GM21576 (cell line): ENCODE results near the gene ALKBH7.
"Not testable (repeated sequence)": the region's sequence is repeated elsewhere in the genome, so short reads cannot be mapped to it uniquely, and the experiment has no call there.

Experiments used
- ATAC-seq: cut with Tn5 transposase; IDR thresholded peaks from one replicate; pipeline ENCODE4 v1.9.1; 2021; ENCODE audit warnings: mild to moderate bottlenecking, moderate library complexity; ENCODE audit not compliant: unreplicated experiment

The ALKBH7 gene

GRCh38 chr19:6372594-6373095 is at the start of gene ALKBH7:
ALKBH7 (plus strand) TSS chr19:6372794; CDS start chr19:6372821, 27 bp downstream.
- ATAC-seq: peak; percentile 80

DNA sequence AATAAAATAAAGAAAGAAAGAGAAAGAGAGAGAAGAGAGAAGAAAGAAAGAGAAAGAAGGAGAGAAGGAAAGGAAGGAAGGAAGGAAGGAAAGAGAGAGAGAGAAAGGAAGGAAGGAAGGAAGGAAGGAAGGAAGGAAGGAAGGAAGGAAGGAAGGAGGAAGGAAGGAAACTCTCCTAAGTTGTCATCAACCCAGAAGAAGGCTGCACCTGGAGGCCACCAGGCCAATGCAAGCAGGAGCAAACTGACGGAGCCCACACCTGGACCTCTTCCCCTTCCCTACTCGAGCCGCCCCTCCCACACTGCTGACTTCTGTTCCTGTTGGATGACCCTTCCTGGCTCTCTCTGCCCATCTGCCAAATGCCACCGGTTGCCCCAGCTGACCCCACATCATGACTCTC is 47.8 kb upstream of the ALKBH7 start:
- ATAC-seq: no peak

GRCh38 chr19:6325614-6326013 is 47.0 kb upstream of the ALKBH7 start:
- no peak for ATAC-seq

- no peak for ATAC-seq
Observed at GRCh38 chr19:6326815-6327214, 45.8 kb upstream of the ALKBH7 start.

- ATAC-seq: no peak
Observed at GRCh38 chr19:6333439-6333838, 39.2 kb upstream of the ALKBH7 start, which contains the start of gene ACER1. ACER1 (minus strand) TSS chr19:6333612; CDS start chr19:6333551, 61 bp downstream.

DNA sequence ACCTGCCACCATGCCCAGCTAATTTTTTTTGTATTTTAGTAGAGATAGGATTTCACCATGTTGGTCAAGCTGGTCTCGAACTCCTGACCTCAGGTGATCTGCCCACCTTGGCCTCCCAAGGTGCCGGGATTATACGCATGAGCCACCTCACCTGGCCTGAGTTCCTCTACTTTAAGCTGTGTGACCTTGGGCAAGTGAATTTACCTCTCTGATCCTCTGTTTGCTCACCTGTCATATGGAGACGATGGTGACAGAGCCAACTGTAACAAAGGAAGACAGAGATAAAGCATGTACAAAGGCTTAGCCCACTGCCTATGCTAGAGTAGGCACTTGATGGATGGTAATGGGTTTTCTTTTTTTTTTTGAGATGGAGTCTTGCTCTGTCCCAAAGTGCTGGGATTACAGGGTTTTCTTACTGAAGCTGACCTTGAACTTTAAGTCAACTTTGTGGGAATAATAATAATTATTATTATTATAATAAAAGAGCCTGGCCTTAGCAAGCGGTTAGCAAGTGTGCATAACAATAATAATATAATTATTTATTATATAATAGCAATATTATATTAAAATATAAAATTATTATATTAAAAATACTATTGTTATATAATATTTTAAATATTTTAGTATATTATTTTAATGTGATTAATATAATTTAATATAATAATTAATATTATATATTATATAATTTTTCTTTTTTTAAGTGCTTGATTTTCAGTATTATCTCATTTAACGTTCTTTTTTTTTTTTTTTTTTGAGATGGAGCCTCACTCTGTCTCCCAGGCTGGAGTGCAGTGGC is 37.9 kb upstream of the ALKBH7 start:
- no peak for ATAC-seq

DNA sequence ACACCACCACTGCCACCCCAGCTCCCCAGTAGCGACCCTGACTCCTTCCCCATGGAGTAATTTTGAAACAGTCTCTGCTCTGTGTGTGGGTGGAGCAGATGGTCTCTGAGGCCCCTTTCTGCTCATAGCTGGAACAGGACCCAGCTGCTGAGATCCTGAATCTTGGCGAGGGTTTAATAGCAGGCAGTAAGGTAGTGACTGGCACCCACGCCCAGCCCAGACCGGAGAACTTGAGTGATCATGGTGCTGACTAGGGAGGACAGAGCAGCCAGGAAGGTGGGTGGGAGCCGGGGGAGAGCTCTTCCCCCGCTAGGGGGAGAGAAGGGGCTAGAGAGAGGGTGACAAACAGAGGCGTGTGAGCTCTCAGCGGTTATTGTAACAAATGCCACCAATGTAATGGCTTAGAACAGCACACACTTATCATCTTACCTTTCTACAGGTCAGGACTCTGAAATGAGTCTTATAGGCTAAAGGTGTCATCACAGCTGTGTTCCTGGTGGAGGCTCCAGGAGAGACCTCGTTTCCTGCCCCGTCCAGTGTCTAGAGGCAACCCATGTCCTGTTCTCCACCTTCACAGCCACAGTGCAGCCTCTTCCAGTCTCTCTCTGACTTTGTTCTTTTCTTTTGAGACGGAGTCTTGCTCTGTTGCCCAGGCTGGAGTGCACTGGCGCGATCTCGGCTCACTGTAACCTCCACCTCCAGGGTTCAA is 31.9 kb upstream of the ALKBH7 start:
- ATAC-seq: no peak

DNA sequence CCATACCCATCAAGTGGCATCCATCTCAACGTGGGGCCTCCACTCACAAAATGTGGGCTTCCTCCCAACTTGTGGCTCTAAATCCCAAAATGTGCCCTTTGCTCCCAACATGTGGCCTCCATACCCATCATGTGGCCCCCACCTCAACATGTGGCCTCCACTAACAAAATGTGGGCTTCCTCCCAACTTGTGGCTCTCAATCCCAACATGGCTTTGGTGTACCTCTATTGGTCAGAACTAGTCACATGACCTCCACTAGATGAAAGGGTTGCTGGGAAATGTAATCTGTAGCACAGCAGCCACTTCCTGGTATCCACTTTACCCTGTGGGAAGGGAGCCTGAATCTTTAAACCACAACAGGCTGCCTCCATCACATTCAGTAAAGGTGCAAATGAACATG is 29.1 kb upstream of the ALKBH7 start:
- no peak for ATAC-seq

GRCh38 chr19:6349271-6349670 is 23.3 kb upstream of the ALKBH7 start:
- not testable (repeated sequence) for ATAC-seq

DNA sequence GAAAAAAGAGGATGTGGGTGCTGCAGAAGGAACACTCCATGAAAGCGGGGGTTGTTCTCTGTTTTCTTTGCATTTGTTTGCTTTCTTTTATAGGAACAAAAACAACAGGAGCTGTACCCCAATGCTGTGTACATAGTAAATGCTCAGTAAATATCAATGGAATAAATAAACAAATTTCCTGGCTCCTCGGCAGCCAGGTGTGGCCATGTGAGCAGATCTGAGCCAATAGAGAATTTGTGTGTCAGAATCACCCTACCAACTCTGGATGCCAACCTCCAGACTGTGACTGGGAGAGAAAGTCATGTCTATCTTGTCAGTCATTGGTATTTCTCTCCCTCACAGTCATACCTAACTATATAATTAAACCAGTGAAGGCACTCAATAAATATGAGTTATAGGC is 21.9 kb upstream of the ALKBH7 start:
- no peak for ATAC-seq

DNA sequence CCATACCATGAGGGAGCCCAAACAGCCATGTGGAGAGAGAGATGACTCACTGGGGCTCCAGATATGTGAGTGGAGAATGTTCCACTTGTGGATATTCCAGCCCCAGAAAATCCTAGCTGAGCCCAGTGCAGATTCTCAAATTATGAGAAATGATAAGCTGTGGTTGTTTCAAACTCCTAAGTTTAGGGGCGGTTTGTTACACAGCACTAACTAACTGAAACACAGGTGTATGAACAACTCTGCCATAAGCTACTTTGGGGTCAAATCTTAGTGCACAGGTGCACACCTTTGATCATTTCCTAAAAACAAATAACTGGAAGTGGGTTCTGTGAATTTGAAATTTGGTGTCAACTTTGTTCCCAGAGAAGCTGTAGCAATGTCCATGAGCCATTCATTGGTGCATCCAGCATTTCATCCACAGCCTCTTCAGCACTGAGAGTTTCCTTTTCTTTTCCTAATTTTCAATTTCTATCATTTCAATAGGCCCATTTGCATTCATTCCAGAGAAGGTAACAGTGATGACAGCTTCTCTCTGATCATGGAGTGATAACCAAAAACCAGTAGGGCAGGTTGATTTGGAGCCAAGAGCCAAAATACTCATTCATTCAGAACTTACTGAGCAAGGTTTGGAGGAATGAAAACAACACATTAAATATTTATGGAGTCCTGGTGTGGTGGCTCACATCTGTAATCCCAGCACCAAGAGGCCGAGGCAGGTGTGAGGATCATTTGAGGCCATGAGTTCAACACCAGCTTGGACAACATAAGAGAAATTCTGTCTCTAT is 20.0 kb upstream of the ALKBH7 start:
- no peak for ATAC-seq

GRCh38 chr19:6354098-6354674 is 18.4 kb upstream of the ALKBH7 start:
- ATAC-seq: no peak

- ATAC-seq: not testable (repeated sequence)
Observed at GRCh38 chr19:6355321-6356040, 17.1 kb upstream of the ALKBH7 start.

DNA sequence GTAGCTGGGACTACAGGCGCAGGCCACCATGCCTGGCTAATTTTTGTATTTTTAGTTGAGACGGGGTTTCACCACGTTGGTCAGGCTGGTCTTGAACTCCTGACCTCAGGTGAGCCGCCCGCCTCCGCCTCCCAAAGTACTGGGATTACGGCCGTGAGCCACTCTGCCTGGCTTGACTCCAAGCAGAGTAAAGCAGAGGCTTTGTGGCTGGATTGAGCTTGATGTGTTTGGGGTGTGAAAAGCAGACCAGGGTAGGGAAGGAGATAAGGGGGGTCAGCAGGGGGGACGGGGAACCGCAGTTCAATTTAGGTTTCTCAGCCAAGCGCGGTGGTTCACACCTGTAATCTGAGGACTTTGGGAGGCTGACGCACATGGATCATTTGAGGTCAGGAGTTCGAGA is 15.4 kb upstream of the ALKBH7 start:
- ATAC-seq: no peak

DNA sequence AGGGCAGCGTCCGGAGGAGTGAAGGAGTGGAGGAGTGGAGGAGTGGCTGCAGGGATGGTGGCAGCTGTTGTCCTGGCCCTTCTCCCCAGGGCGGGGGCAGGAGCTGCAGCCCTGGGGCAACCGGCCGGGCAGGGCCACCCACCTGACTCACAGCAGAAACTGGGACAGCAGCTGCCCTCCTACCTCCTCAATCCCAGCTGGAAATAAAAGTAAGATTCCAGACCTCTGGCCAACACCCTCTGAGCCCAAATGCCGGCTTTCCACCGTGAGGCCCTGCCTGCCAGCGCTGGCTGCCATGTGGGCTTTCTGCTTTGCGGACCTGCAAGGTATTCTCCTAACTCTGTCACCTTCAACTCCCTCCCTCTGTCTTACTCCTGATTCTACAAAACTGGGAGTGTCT is 14.6 kb upstream of the ALKBH7 start:
- ATAC-seq: no peak

DNA sequence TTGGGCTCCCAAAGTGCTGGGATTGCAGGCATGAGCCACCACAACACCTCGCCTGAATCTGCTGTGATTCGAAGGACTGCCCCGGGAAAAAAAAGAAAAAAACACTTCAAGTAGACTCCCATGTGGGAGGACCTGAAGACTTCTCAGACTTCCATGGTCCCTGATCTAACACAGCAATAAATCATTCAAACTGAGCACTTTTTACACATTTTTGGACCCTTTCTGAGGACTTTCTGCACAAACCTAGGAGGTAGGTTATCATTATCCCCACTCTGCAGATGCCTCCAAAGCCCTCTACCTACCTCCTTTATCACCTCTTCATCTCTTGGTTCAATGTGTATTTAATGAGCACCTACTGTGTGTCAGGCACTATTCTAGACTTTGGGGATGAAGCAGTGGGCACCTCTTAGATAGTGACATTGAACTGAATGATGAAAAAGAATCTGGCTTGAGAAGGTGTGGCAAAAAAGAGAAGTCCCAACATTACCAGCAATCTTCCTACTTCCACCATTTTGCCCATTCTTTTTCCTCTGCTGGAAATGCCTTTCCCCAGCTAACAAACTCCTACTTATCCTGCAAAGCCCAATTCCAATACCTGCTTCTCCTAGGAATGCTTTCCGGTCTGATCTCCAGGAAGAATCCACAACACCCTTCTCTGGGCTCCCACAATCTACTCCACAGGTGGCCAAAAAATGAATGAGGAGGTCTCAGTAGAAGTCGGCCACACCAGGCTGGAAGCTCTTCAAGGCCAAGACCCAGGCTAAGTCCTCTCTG is 12.8 kb upstream of the ALKBH7 start:
- no peak for ATAC-seq

DNA sequence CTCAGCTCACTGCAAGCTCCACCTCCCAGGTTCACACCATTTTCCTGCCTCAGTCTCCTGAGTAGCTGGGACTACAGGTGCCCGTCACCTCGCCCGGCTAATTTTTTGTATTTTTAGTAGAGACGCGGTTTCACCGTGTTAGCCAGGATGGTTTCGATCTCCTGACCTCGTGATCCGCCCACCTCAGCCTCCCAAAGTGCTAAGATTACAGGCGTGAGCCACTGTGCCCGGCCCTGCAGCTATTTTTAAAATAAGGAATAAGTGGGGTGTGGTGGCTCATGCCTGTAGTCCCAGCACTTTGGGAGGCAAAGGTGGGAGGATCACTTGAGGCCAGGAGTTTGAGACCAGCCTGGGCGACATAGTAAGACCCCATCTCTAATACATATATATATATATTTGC is 12.1 kb upstream of the ALKBH7 start:
- ATAC-seq: not testable (repeated sequence)

GRCh38 chr19:6360857-6361216 is 11.8 kb upstream of the ALKBH7 start:
- ATAC-seq: not testable (repeated sequence)

GRCh38 chr19:6362027-6362350 is 10.6 kb upstream of the ALKBH7 start:
- ATAC-seq: no peak

- ATAC-seq: no peak
Observed at GRCh38 chr19:6362351-6362801, 10.2 kb upstream of the ALKBH7 start.
